Measurements from ENCODE around the gene CHMP4A.
A peak's percentile ranks its signal among the peaks of the same experiment; 100 is the strongest.
"Not testable (repeated sequence)": the region's sequence is repeated elsewhere in the genome, so short reads cannot be mapped to it uniquely, and the experiment has no call there.

Gene CHMP4A

DNA sequence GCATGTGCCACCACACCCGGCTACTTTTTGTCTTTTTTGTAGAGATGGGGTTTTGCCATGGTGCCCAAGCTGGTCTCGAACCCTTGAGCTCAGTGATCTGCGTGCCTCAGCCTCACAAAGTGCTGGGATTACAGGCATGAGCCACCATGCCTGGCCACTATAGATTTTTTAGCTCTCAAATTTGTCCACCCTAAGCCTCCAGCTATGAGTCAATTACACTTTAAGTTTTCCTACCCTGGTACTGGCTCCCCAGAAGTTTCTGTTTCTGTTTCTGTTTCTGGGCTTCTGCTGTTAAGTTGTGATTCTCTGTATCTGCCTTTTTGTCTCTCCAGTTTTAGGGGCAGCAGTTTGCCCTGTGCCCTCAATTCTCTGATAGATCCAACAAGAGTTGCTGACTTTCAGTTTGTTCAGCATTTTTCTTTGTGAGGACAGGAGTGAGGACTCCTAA is 33.5 kb upstream of the CHMP4A start:
- no peak for DNase-seq

DNA sequence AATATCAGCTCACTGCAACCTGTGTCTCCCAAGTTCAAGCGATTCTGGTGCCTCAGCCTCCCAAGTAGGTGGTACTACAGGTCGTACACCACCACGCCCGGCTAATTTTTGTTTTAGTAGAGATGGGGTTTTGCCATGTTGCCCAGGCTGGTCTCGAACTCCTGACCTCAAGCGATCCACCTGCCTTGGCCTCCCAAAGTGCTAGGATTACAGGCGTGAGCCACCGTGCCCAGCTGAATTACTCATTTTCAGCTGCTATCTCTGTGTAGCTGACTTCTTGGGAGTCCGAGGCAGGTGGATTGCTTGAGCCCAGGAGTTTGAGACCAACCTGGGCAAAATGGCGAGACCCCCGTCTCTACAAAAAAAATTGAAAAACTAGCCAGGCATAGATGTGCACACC is 32.1 kb upstream of the CHMP4A start:
- not testable (repeated sequence) for DNase-seq

DNA sequence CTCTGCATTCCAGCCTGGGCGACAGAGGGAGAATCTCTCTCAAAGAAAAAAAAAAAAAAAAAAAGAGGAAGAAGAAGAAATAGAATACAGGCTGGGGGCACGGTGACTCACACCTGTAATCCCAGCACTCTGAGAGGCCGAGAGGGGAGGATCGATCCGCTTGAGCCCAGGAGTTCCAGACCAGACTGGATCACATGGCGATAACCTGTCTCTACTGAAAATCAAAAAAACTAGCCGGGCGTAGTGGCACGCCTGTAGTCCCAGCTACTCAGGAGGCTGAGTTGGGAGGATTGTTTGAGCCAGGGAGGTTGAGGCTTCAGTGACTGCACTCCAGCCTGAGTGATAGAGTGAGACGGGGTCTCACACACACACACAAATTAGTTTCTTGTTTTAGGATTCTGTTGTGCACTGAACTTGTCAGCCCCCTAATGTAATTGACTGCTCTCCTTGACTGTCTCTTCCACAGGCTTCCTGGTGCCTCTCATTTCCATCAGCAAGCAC is 30.1 kb upstream of the CHMP4A start:
- peak; percentile 31 for DNase-seq

DNA sequence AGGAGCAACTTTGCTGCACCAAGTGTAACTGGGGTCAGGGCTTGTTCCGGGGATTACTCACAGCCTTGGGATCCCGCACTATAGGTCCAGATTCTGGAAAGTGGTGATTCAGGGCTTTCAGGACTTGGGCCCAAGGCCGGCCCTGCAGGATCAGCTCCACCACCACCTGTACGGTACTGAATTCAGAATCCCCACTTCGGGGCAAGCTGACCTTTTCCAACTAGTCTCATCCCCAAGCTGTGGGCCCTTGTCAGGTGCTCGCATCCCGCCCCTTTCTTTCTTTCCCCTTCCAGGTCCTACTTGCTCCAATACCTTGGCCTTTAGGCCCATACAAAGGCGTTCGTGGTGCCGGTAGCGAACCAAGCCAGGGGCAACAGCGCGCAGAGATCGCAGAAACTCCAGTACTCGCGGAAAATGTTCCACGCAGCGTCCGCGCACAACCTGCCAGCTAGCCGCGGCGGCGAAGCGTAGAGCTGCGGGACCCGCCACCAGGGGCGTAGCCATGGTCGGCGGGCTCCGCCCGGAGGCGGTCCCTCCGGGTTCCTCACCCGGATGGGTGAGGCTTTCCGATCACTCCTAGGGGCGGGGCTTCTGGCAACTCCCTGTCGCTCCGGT is 28.6 kb upstream of the CHMP4A start:
- DNase-seq: peak; percentile 95

DNA sequence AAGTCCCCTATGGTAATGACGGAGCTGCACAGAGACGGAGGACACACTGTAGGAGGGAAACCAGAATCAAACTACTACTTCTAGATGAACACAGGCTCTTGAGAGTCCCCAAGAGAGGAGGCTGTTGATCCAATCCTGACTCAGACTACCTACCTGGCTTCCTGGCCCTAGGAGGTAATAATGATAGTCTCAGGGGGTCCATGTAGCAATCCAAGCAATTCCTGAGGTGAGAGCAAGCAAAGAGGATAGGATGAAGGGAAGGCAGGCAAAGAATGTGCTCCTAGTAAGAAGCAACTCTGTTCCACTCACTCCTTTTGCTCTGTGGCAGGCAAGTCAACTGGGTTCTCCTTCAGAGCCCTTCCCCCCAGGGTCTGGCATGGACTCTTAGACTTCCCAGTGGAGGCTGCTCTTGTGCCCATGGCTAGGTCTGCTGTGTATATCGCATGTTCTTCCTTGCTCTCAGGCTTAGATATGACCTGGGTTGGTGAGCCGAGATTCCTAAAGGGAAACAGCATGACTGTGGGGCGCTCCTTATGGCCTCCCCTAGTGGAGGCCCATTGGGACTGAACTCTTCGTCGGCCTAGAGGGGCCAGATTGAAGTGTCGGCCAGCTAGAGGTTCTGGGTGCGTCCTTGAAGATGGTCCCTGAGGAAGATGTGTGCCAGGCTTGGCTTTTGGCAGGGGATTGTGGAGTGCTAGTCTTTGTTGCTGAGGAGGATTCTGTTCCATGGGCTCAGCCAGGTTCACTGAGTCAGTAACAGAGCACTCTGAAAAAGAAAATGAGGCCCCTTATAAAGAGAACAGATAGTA is 27.0 kb upstream of the CHMP4A start:
- DNase-seq: no peak

DNA sequence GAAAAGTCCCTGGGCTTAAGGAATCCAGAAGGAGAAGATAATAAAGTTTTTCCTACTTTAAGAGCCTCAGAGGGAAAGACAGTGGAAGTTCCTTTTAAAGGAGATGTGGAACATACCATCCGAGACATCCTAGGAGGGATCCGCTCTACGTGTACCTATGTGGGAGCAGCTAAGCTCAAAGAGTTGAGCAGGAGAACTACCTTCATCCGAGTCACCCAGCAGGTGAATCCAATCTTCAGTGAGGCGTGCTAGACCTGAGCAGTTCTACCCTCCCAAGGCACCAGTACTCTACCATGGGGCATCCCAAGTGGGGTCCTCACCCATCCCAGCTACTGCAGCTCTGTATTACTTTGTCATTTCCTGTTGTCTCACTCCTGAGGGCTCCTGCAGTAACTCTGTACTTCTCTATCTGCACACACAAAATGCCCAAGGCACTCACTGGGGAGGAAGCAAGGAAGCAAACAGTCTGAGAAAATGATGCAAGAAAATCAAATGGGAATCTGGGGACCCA is 25.3 kb upstream of the CHMP4A start:
- DNase-seq: no peak

DNA sequence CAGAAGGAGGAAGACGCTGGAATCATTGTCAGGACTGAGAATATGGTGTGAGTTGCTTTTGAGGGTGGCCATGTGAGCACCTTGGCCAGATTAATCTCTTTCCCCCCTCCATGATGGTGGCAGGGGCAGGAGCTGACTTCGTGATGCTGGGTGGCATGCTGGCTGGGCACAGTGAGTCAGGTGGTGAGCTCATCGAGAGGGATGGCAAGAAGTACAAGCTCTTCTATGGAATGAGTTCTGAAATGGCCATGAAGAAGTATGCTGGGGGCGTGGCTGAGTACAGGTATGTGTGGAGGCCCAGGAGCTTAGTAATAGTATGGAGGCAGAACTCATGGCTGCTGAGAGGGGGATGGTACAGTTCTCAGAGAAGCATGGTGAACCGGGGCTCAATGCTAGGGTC is 24.8 kb upstream of the CHMP4A start:
- DNase-seq: peak; percentile 3

DNA sequence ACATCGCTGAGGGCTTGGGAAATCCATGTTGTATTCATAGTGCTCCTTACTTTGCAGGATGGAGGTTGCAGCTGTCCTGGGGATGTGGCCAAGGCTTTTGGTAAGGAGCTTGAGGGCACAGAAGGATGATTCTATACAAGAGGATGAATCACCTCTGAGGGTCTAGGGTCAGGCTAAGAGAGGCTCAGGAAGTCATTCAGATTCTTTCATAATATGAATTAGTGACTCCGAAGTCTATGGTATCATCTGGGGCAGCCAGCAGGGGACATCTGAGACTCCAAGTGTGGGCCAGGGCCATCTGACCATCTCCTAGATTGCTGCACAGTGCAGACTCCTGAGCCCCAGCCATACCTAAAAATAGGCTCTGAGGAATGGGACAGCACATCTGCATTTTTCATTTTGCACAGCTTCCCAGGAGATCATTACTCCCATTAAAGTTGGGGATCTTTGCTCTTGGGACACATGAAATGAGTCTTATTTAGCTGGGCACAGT is 24.2 kb upstream of the CHMP4A start:
- no peak for DNase-seq

DNA sequence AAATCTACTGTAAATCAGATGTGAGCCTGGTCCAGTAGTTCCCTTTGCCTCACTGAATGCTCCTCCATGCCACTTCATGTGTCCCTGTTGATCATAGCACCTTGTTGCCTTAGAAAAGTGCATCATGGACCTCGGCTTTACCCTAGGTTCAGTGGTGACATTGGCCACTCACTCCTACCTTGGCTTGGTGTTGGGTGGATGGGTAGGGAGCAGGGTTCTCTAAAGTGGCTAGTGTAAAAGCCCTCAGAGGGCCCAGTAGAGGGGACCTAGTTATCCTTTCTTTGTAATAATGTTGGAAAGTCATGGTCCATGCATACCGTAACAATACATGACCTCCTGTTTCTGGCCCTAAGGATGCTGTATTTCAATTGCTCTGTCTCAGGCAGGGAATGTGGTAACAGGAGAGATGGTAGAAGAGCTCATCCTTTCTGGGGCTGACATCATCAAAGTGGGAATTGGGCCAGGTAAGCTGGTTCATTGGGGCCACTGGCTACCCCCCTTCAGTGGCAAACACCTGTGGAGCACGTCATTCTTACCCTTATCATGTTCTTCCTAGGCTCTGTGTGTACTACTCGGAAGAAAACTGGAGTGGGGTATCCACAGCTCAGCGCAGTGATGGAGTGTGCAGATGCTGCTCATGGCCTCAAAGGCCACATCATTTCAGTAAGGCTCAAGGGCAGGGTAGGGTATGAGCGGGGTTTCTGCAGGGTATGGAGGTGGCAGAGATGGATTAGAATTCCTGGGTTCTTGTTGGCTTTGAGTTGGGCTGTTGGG is 23.6 kb upstream of the CHMP4A start:
- DNase-seq: no peak

DNA sequence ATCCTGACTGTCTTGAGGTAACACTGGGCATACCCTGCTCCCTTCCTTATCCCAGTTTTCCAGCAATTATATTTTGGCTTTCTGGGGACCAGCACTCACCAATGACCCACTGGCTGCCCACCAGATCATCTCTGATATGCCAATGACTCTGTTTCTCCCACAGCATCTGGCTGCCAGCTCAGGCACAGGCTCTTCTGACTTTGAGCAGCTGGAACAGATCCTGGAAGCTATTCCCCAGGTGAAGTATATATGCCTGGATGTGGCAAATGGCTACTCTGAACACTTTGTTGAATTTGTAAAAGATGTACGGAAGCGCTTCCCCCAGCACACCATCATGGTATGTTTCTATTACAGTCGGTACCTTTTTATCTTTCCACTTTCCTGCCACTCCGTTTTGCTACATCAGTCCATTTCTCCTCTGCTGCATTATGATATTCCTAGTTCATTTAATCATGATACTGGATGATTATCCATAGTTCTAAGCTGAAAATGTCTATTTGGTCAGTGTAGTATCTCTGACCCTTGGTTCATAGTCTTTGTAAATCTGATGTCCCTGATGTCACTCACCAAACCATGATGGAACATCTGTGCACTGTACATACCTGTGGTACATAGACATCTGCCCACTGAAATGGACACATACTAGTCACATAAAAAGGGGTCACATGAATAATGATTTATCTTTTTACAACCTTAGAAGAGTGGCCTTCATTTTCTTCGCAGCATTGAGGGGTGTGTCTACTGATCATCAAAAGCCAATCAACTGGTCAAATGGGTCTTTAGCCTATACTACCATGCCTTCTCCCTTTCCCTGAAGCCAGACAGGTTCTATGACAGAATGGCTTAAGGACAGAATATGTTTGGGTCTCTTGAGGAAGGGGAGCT is 22.8 kb upstream of the CHMP4A start:
- no peak for DNase-seq

DNA sequence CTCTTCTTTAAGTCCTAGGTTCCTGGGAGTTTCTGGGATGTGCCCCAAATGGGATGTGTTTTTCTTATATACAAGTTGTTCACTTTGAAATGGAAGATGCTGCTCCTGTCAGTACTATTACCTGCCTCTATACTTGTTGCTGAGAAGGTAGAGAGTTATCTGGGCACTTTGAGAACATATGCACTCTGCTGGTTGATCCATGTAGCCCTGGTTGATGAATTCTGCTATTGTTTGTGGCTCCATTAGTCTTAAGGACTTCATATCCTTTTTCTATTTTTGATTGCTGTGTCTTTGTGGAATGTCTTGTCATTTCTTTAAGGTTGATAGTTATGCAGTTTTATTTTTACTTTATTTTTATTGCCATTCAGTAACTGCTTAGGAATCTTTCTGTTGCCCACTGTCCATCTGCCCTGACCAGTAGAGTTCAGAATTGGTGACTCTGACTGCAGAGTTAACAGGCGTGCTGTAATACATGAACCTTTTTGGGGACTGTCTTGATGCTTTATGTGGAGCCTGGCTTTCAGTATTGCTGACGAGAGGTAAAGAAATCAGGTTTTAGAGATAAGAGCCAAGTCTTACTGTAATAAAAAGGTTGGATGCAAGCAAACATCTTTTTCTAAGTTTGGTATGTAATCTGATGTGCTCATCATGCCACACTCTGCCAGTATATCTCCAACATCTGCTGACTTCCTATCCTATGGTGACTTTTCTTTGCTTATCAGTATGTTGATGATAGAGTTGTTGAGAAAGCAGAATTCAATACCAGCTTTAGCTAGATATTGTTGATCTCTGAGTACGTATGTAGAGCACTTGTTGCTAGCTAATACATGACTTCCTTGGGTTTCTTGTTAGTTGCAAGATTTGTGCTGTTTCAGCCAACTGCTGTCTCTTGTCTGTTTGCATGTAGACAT is 21.1 kb upstream of the CHMP4A start:
- DNase-seq: no peak

DNA sequence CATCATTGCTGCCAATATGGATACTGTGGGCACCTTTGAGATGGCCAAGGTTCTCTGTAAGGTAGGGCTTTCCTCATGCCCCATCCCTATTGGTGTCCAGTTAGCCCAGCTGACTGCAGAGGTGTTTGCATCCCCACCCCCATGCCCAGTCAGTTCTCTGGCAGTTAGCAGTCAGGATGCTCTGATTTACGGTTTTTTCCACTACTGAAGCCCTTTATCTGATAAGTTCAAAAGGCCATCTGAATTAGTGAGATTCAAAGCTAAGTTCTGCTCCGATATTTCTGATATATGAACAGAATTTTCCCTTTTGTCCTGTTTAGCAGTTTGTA is 20.2 kb upstream of the CHMP4A start:
- DNase-seq: no peak

DNA sequence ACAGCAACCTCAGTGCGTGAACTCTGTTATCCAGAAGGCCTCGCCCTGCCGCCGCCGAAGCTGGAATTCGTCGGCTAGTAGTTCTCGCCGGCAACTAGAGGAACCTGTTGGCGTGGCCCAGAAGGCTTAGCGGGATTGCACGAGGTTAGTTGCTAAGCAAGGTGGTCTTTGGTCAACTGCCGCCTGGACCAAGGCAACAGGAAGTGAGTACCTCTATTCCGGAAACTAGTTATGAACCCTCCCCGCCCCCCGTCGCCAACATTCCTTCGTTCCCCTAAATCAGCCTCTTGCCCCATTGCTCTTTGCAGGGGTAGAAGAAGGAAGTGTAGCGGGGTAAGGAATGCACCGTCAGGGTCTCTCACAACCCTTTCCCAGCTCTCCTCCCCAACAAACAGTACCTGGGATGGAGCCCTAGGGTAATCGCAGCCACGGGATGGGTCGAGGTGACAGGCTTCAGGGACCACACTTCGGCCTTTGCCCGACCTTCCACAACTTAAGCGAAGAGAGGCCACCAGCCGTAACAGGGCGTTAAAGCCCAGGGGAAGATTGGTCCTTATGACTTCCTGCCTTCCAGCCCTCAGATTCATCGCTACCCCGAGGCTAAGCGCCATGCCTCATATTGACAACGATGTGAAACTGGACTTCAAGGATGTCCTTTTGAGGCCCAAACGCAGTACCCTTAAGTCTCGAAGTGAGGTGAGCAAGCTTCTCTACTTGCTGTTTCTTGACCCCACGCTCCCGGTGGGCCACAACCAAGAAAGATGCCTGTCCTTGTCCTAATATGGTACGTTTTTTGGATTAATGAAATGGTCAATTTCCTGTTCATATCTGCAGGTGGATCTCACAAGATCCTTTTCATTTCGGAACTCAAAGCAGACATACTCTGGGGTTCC is 19.6 kb upstream of the CHMP4A start, which contains the start of gene GMPR2:
GMPR2 (plus strand) TSS at position 285 of the 893 bp plus-strand sequence; CDS start at position 610, 325 bp downstream.
- peak; percentile 79 for DNase-seq

DNA sequence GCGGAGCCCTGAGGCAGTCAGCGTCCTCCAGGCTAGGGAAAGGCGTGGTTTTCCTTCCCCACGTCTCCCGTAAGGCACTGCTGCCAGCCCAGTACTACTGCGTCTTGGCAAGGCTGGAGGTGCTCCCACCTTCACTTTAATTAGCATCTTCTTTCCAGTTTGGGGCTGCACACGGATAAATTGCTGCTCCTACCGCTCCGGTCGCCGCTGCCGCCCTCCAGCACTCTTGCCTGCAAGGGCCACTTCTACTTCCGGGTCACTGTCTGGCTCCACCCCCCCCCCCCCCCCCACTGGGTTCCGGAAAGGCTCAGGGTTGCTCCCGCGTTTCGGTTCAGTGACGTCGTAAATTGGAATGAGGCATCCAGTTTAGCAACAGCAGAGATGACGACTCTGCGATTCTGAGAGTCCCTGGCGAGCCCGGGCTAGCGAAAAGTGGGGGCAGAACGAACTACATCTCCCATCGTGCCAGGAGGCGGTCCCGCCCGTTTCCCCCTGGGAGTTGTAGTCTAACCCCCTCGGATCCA is 18.9 kb upstream of the CHMP4A start, which contains the start of gene NEDD8:
NEDD8 (minus strand) TSS at position 247 of the 524 bp plus-strand sequence; CDS start at position 147, 100 bp downstream.
- peak; percentile 92 for DNase-seq

DNA sequence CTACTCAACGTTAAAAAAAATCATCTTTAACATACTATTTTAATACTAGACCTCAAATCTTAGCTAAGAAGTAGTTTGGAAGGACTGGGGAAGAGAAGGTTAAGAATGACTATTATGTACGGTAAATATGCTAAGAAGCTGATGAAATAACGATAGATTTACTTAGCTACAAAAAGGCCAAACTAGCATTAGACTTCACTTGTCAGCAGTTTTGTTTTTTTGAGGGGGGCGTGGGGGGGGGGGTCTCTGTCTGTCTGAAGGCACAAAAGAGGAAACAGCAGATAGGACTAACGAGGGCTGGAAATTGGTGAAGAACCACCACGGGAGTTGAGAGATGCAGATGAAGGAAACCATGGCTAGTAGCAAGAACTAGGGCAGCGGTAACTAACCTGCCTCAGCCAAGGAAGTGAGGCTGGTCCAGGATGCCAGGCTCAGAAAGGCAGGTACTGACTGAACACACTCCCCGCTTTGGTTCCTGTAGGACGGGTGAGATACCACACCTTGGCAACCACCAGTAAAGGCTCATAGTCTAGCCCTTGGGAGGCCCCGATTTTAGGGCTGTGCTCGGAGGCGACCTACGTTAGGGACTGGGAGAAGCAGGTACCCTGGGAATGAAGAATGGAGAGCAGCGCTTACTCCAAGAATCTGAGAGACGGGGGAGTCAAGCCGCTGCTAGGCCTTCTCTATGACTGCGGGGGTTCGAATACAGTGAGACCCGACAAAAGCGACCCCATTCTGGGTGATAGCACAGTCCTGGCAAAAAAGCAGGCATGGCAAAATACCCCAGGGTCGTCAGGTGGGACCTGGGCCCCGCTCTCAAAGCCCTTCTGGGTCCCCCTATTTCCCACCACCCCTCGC is 18.2 kb upstream of the CHMP4A start:
- no peak for DNase-seq

DNA sequence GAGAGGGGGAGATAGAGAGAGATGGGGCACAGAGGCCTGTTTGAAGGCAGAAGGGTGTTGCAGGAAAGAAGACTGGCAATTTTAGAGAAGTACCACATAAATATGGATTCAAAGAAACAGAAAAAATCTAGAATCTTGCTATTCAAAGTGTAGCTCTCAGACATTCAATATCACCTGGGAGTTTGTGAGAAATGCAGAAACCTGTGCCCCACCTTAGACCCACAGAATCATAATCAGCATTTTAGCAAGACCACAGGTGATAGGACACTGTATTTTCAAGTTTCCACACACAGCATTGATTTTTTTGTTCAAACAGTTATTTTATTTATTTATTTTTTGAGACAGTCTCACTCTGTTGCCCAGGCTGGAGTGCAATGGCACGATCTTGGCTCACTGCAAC is 15.6 kb upstream of the CHMP4A start:
- no peak for DNase-seq

DNA sequence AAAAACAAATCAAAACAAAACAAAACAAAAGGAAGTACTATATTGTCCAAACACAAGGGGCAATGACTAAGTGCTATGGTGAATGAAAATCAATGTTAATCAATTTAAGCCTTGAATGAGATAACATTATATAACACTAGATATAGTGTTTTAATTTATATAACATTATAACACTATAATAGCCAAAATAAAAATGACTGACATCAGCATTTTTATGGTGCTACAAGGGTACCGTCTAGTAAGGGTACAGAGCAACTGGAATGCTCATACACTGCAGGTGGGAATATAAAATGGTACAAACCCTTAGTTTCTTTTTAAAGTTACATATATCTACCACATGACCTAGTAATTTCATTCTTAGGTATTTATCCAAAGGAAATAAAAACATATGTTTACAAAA is 13.2 kb upstream of the CHMP4A start:
- DNase-seq: no peak

DNA sequence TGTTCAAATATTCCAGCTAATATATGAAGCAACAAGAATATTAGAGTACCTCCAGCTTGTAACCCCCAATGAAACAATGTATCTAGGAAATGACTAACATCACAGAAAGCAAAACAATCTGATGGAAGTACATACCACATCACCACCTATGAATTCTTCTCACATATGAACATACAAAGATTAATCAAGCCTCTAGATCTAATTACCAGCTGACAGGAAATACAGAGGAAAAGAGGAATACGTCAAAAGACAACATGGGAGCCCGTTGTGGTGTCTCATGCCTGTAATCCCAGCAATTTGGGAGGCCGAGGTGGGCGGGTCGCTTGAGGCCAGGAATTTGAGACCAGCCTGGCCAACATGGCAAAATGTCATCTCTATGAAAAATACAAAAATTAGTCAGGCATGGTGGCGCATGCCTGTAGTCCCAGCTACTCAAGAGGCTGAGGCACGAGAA is 11.4 kb upstream of the CHMP4A start:
- DNase-seq: peak; percentile 51
